ENCODE measurements around the gene MTMR12. TPM values are rescaled to one million over a fixed set of nuclear protein-coding genes. Genes with fewer than 3 reads are reported as not detected.

The MTMR12 gene
- total and polyA plus RNA-seq, 10 of the 15 experiments (the other 5 are each of a cell fraction or from before 2014, with no cell fraction given) = 5.0 to 22.9 (median 16.3) TPM

- Histone ChIP-seq H3K9ac (ENCODE audit: control insufficient read depth, insufficient read depth, low read length) (no peak overlapping the region), H3K4me1 (ENCODE audit: control insufficient read depth, insufficient read depth, low read length) (peaks cover 3% of the 10 kb centered on the region; the same call in 1 of the 2 replicates), H3K27me3 (replicated peaks in 1 of 2; ENCODE audit: control insufficient read depth in 2 of 2, insufficient read depth in 2 of 2, low read length in 1 of 2) (no peaks in the 10 kb centered on the region; a peak in 1 of 4 replicates), H3K36me3 (ENCODE audit: control insufficient read depth in 2 of 2, insufficient read depth in 2 of 2, low read length in 1 of 2) (no peaks in the 10 kb centered on the region), H3K4me3 (no peak overlapping the region), H3K9me3 (replicated peaks; ENCODE audit: control insufficient read depth, insufficient read depth, low read length) (no peaks in the 10 kb centered on the region), H3K27ac (ENCODE audit: control insufficient read depth, insufficient read depth) (no peak overlapping the region), H2AFZ (ENCODE audit: control insufficient read depth, low read depth, low read length) (no peak overlapping the region), H3K79me2 (ENCODE audit: control insufficient read depth, insufficient read depth, low read length) (no peaks in the 10 kb centered on the region), H4K20me1 (ENCODE audit: control insufficient read depth, insufficient read depth) (no peaks in the 10 kb centered on the region), H3K4me2 (ENCODE audit: control insufficient read depth, insufficient read depth) (no peak overlapping the region)
- in situ Hi-C loops (cut with MboI) = no loop called here
- ATAC-seq (no peak), FAIRE-seq (no peak), DNase-seq (ENCODE audit: low read depth, low spot score) (no peak)
- TF ChIP-seq CHD2 (IDR thresholded peaks at IDR 0.05; ENCODE audit: borderline replicate concordance, low read depth, low read length) = no peak
- TF ChIP-seq SREBF2 (IDR thresholded peaks at IDR 0.05; ENCODE audit: low read length) = no peak
- TF ChIP-seq ETV6 (conservative IDR thresholded peaks at IDR 0.05 in 1 of 2, IDR thresholded peaks at IDR 0.05 in 1 of 2; ENCODE audit: borderline replicate concordance in 1 of 2, low read depth in 1 of 2) = no peak
- no peak for TF ChIP-seq ZNF217 (IDR thresholded peaks at IDR 0.05)
- no peak for TF ChIP-seq BCLAF1 (IDR thresholded peaks at IDR 0.05)
- TF ChIP-seq CBX5 (IDR thresholded peaks at IDR 0.05; ENCODE audit: low read depth) = no peak
- no peak for TF ChIP-seq YY1 (IDR thresholded peaks at IDR 0.05; ENCODE audit: low read depth, low read length)
- no peak for TF ChIP-seq ZBTB40 (IDR thresholded peaks at IDR 0.05; ENCODE audit: borderline replicate concordance)
- TF ChIP-seq MAX (IDR thresholded peaks at IDR 0.05; ENCODE audit: low read depth, low read length) = no peak
- TF ChIP-seq SIX5 (IDR thresholded peaks at IDR 0.05; ENCODE audit: low read depth, low read length, severe bottlenecking) = no peak
- TF ChIP-seq YBX1 (IDR thresholded peaks at IDR 0.05) = no peak
- no peak for TF ChIP-seq TCF12 (IDR thresholded peaks at IDR 0.05; ENCODE audit: low read depth, low read length)
- no peak for TF ChIP-seq WRNIP1 (IDR thresholded peaks at IDR 0.05; ENCODE audit: borderline replicate concordance, low read depth, low read length)
- WGBS (ENCODE audit: insufficient coverage, insufficient replicate concordance, low lambda C conversion rate, missing lambda C conversion rate) = 62% methylated on average over 5 of the region's 5 CpGs
- RAD21 ChIA-PET (ENCODE audit: unreplicated experiment) = no interaction called here
- intact Hi-C loops (cut with micrococcal nuclease; ENCODE audit: unreplicated experiment) = no loop called here
- BruUV-seq (replicated peaks) = no TSS peak
- SMC1A ChIA-PET (ENCODE audit: uncharacterized antibody, unreplicated experiment) = no interaction called here
- CTCF ChIA-PET = interaction anchor here (1.0 kb wide), 1 partner anchor 262 kb away, joined by 4 read pairs; no protein-coding TSS in a partner anchor
- POLR2A ChIA-PET = no interaction called here
Observed at GRCh38 chr5:32195265-32195664, 117.5 kb downstream of the MTMR12 start.
